H9 (cell line): ENCODE data around the gene APOL4. TPM values are rescaled to one million over a fixed set of nuclear protein-coding genes. Genes with fewer than 3 reads are reported as not detected.

Experiments used
- DNase-seq: peaks from one replicate; pipeline ENCODE4 v3.0.0-alpha.2; 2017
- H2AFZ ChIP-seq: one replicate; pipeline ENCODE4 v1.6.1; 2013; ENCODE audit warnings: mild to moderate bottlenecking, low read length, control low read depth, moderate library complexity
- H2AK5ac ChIP-seq: 2 replicates; pipeline ENCODE4 v1.6.1; 2013; ENCODE audit warnings: low read length, control low read depth, mixed read lengths; ENCODE audit not compliant: insufficient read length
- H2BK120ac ChIP-seq: one replicate; pipeline ENCODE4 v1.6.1; 2013; ENCODE audit warnings: low read depth, mild to moderate bottlenecking, low read length, control low read depth, inconsistent platforms; ENCODE audit not compliant: poor library complexity, severe bottlenecking
- H2BK12ac ChIP-seq: 2 replicates; pipeline ENCODE4 v1.6.1; 2013; ENCODE audit warnings: low read length, control low read depth, mixed read lengths, low read depth; ENCODE audit not compliant: insufficient read length
- H2BK15ac ChIP-seq: 2 replicates; pipeline ENCODE4 v1.6.1; 2013; ENCODE audit warnings: low read depth, low read length, control low read depth
- H2BK20ac ChIP-seq: one replicate; pipeline ENCODE4 v1.6.1; 2013; ENCODE audit warnings: low read depth, mild to moderate bottlenecking, low read length, control low read depth, inconsistent platforms; ENCODE audit not compliant: poor library complexity, severe bottlenecking
- H2BK5ac ChIP-seq: 2 replicates; pipeline ENCODE4 v1.6.1; 2013; ENCODE audit warnings: low read length, control low read depth, mixed read lengths; ENCODE audit not compliant: insufficient read length
- H3K14ac ChIP-seq: 2 replicates; pipeline ENCODE4 v1.6.1; 2013; ENCODE audit warnings: low read length, control low read depth; ENCODE audit not compliant: insufficient read depth
- H3K18ac ChIP-seq: 2 replicates; pipeline ENCODE4 v1.6.1; 2013; ENCODE audit warnings: low read depth, mild to moderate bottlenecking, mixed read lengths, low read length, control low read depth; ENCODE audit not compliant: insufficient read length
- H3K23ac ChIP-seq: 2 replicates; pipeline ENCODE4 v1.6.1; 2013; ENCODE audit warnings: low read length, control low read depth, mixed read lengths, low read depth; ENCODE audit not compliant: insufficient read length
- H3K23me2 ChIP-seq: 2 replicates; pipeline ENCODE4 v1.6.1; 2013; ENCODE audit warnings: low read depth, mild to moderate bottlenecking, mixed read lengths, low read length, control low read depth; ENCODE audit not compliant: insufficient read length, poor library complexity, severe bottlenecking
- H3K27ac ChIP-seq: 2 replicates; pipeline ENCODE4 v1.5.1; 2013; ENCODE audit warnings: low read length, control low read depth, mixed read lengths, low read depth; ENCODE audit not compliant: insufficient read length
- H3K27me3 ChIP-seq: 2 replicates; pipeline ENCODE4 v1.6.1; 2013; ENCODE audit warnings: low read length, control low read depth, inconsistent platforms; ENCODE audit not compliant: insufficient read depth
- H3K4ac ChIP-seq: 2 replicates; pipeline ENCODE4 v1.6.1; 2013; ENCODE audit warnings: low read depth, mild to moderate bottlenecking, control low read depth, inconsistent platforms, low read length, moderate library complexity
- H3K4me1 ChIP-seq: 2 replicates; pipeline ENCODE4 v1.6.1; 2013; ENCODE audit warnings: low read length, control low read depth, inconsistent platforms; ENCODE audit not compliant: insufficient read depth
- H3K4me2 ChIP-seq: 2 replicates; pipeline ENCODE4 v1.6.1; 2013; ENCODE audit warnings: low read length, control low read depth, mixed read lengths; ENCODE audit not compliant: insufficient read length, insufficient read depth
- H3K56ac ChIP-seq: 2 replicates; pipeline ENCODE4 v1.6.1; 2013; ENCODE audit warnings: low read depth, mild to moderate bottlenecking, mixed read lengths, low read length, control low read depth; ENCODE audit not compliant: insufficient read length
- H3K79me1 ChIP-seq: 2 replicates; pipeline ENCODE4 v1.6.1; 2013; ENCODE audit warnings: low read depth, mild to moderate bottlenecking, moderate library complexity, low read length, control low read depth, inconsistent platforms; ENCODE audit not compliant: insufficient read depth, poor library complexity, severe bottlenecking
- H3K79me2 ChIP-seq: 2 replicates; pipeline ENCODE4 v1.6.1; 2013; ENCODE audit warnings: low read length, control low read depth, inconsistent platforms; ENCODE audit not compliant: insufficient read depth
- H3K9ac ChIP-seq: 2 replicates; pipeline ENCODE4 v1.6.1; 2013; ENCODE audit warnings: low read length, control low read depth, mixed read lengths; ENCODE audit not compliant: insufficient read length; ENCODE audit errors: extremely low read depth
- H3K9me3 ChIP-seq: one replicate; pipeline ENCODE4 v1.6.1; 2013; ENCODE audit warnings: low read depth, low read length, inconsistent platforms; ENCODE audit not compliant: control insufficient read depth
- H3T11ph ChIP-seq: one replicate; pipeline ENCODE4 v1.6.1; 2013; ENCODE audit warnings: mild to moderate bottlenecking, low read length, control low read depth, inconsistent platforms
- H4K20me1 ChIP-seq: one replicate; pipeline ENCODE4 v1.6.1; 2013; ENCODE audit not compliant: control insufficient read depth, insufficient read length, insufficient read depth
- H4K5ac ChIP-seq: 2 replicates; pipeline ENCODE4 v1.6.1; 2013; ENCODE audit warnings: low read depth, mild to moderate bottlenecking, mixed read lengths, low read length, control low read depth; ENCODE audit not compliant: insufficient read length
- H4K8ac ChIP-seq: replicated peaks from 2 replicates; pipeline ENCODE4 v1.6.1; 2013; ENCODE audit warnings: low read length, control low read depth, mixed read lengths, low read depth; ENCODE audit not compliant: insufficient read length
- H4K91ac ChIP-seq: 2 replicates; pipeline ENCODE4 v1.6.1; 2013; ENCODE audit warnings: low read depth, mild to moderate bottlenecking, moderate library complexity, mixed read lengths, low read length, control low read depth; ENCODE audit not compliant: insufficient read length
- H3K27ac Mint-ChIP-seq, 3 experiments: 2 replicates in 2 of 3; 3 replicates in 1 of 3; pipeline ENCODE4 v1.8.0; 2020 to 2021; ENCODE audit warnings: mixed read lengths in 3 of 3, mild to moderate bottlenecking in 1 of 3, moderate library complexity in 1 of 3
- H3K27me3 Mint-ChIP-seq: 2 replicates; pipeline ENCODE4 v1.8.0; 2021; ENCODE audit warnings: low read depth, mild to moderate bottlenecking, moderate library complexity, mixed read lengths
- H3K36me3 Mint-ChIP-seq, 3 experiments: 2 replicates in 2 of 3; 3 replicates in 1 of 3; pipeline ENCODE4 v1.8.0; 2020 to 2021; ENCODE audit warnings: low read depth in 3 of 3, mixed read lengths in 3 of 3; ENCODE audit not compliant: insufficient read depth in 1 of 3
- H3K4me1 Mint-ChIP-seq, 2 experiments: 2 replicates each; pipeline ENCODE4 v1.8.0; 2020; ENCODE audit warnings: mixed read lengths in 2 of 2
- H3K4me3 Mint-ChIP-seq, 2 experiments: 2 replicates in 1 of 2; 3 replicates in 1 of 2; pipeline ENCODE4 v1.8.0; 2020 to 2021; ENCODE audit warnings: mild to moderate bottlenecking in 2 of 2, mixed read lengths in 2 of 2, moderate library complexity in 1 of 2
- H3K9me3 Mint-ChIP-seq, 2 experiments: 2 replicates in 1 of 2; 3 replicates in 1 of 2; pipeline ENCODE4 v1.8.0; 2020; ENCODE audit warnings: mild to moderate bottlenecking in 2 of 2, mixed read lengths in 2 of 2, moderate library complexity in 1 of 2
- CTCF ChIP-seq: fragments of 200-600 bp; sonication (generic); conservative IDR thresholded peaks from 3 replicates; pipeline ENCODE4 v1.8.0; 2021; ENCODE audit warnings: antibody characterized with exemption, mild to moderate bottlenecking
- WGBS: extraction: QIAGEN DNeasy Blood & Tissue Kit; methylation state at CpG from one replicate; pipeline ENCODE4 v1.1.7; 2013; ENCODE audit warnings: missing lambda C conversion rate, low lambda C conversion rate, mixed read lengths; ENCODE audit not compliant: insufficient read length; ENCODE audit errors: extremely low coverage; 5-methylcytosine and 5-hydroxymethylcytosine counted together
- total RNA-seq: library from RNA; stranded (reverse); gene quantifications from 2 replicates; pipeline ENCODE4 v1.2.1, GENCODE V29; 2021

The APOL4 gene
- total RNA-seq, 1 experiment from 2014 or later, result not detected

- no peak for TF ChIP-seq CTCF
- no peak overlapping the region for H3K56ac ChIP-seq
- H3K9ac ChIP-seq, result no peak overlapping the region
- H2BK20ac ChIP-seq, result no peak overlapping the region
- H4K20me1 ChIP-seq, result no peaks in the 10 kb centered on the region
- no peak overlapping the region for H3K14ac ChIP-seq
- no peak for DNase-seq
- H3K4me3 Mint-ChIP-seq, result no peak overlapping the region
- no peak overlapping the region for H3K4me2 ChIP-seq
- no peak overlapping the region for H3T11ph ChIP-seq
- no peaks in the 10 kb centered on the region for H3K79me1 ChIP-seq
- no peak overlapping the region for H2BK5ac ChIP-seq
- no peak overlapping the region for H3K23ac ChIP-seq
- no peaks in the 10 kb centered on the region for H3K79me2 ChIP-seq
- no peaks in the 10 kb centered on the region for H3K23me2 ChIP-seq
- H3K4me1 ChIP-seq, result no peaks in the 10 kb centered on the region
- no peak overlapping the region for H3K18ac ChIP-seq
- no peaks in the 10 kb centered on the region for H3K9me3 ChIP-seq
- H4K8ac ChIP-seq, result no peak overlapping the region
- no peak overlapping the region for H3K27ac Mint-ChIP-seq
- H3K27me3 ChIP-seq, result no peaks in the 10 kb centered on the region
- no peak overlapping the region for H2AFZ ChIP-seq
- whole genome bisulfite sequencing, result no CpG with 5 or more reads among the region's 6 CpGs
- H2AK5ac ChIP-seq, result no peak overlapping the region
- H3K4me1 Mint-ChIP-seq, result peaks cover 18 to 32% of the 10 kb centered on the region in 2 experiments
- no peaks in the 10 kb centered on the region; a peak in 1 of 7 replicates for H3K36me3 Mint-ChIP-seq
- H4K5ac ChIP-seq, result no peak overlapping the region
- H3K27ac ChIP-seq, result no peak overlapping the region
- H2BK120ac ChIP-seq, result no peak overlapping the region
- no peak overlapping the region for H2BK12ac ChIP-seq
- no peak overlapping the region for H4K91ac ChIP-seq
- no peak overlapping the region for H3K4ac ChIP-seq
- peaks cover 7% of the 10 kb centered on the region for H3K27me3 Mint-ChIP-seq
- H3K9me3 Mint-ChIP-seq, result peaks cover 9 to 10% of the 10 kb centered on the region in 2 experiments
- H2BK15ac ChIP-seq, result no peak overlapping the region
Measured at GRCh38 chr22:36204632-36205015, 3.0 kb upstream of the APOL4 start.
